MM.1S (cell line): ENCODE results near the gene MYH7.

Experiments used
- DNase-seq: peaks from one replicate; pipeline ENCODE4 v3.0.0-alpha.2; 2015
- H2AFZ ChIP-seq: fragments of 300-600 bp; sonication (generic); 2 replicates; pipeline ENCODE4 v1.6.0; 2016; ENCODE audit warnings: antibody characterized with exemption, low read length
- H3F3A ChIP-seq: fragments of 300-600 bp; sonication (generic); 2 replicates; pipeline ENCODE4 v1.6.1; 2016; ENCODE audit warnings: mild to moderate bottlenecking, antibody characterized with exemption, low read length, moderate library complexity, mixed read lengths; ENCODE audit not compliant: insufficient read depth
- H3K27ac ChIP-seq: fragments of 300-600 bp; sonication (generic); 2 replicates; pipeline ENCODE4 v1.5.1; 2016; ENCODE audit warnings: mild to moderate bottlenecking, low read length
- H3K27me3 ChIP-seq: fragments of 300-600 bp; sonication (generic); replicated peaks from 2 replicates; pipeline ENCODE4 v1.6.0; 2016; ENCODE audit warnings: low read length; ENCODE audit not compliant: insufficient read depth
- H3K36me3 ChIP-seq: fragments of 300-600 bp; sonication (generic); replicated peaks from 2 replicates; pipeline ENCODE4 v1.6.1; 2016; ENCODE audit warnings: mild to moderate bottlenecking, low read length, mixed read lengths; ENCODE audit not compliant: insufficient read depth
- H3K4me1 ChIP-seq: fragments of 300-600 bp; sonication (generic); 2 replicates; pipeline ENCODE4 v1.6.1; 2016; ENCODE audit warnings: low read length, mixed read lengths
- H3K4me2 ChIP-seq: fragments of 300-600 bp; sonication (generic); 2 replicates; pipeline ENCODE4 v1.6.0; 2016; ENCODE audit warnings: low read depth, low read length
- H3K4me3 ChIP-seq: fragments of 300-600 bp; sonication (generic); 2 replicates; pipeline ENCODE4 v1.5.1; 2016; ENCODE audit warnings: low read length, mixed read lengths
- H3K79me2 ChIP-seq: fragments of 300-600 bp; sonication (generic); 2 replicates; pipeline ENCODE4 v1.6.1; 2016; ENCODE audit warnings: mixed run types, low read length, mixed read lengths
- H3K9ac ChIP-seq: fragments of 300-600 bp; sonication (generic); 2 replicates; pipeline ENCODE4 v1.6.1; 2016; ENCODE audit warnings: low read length, mixed read lengths
- H3K9me2 ChIP-seq: fragments of 300-600 bp; sonication (generic); replicated peaks from 2 replicates; pipeline ENCODE4 v1.6.1; 2016; ENCODE audit warnings: mild to moderate bottlenecking, low read length, mixed read lengths; ENCODE audit not compliant: insufficient read depth
- H3K9me3 ChIP-seq: fragments of 300-600 bp; sonication (generic); replicated peaks from 2 replicates; pipeline ENCODE4 v1.6.1; 2016; ENCODE audit warnings: mild to moderate bottlenecking, low read length, mixed read lengths; ENCODE audit not compliant: insufficient read depth
- H4K20me1 ChIP-seq: fragments of 300-600 bp; sonication (generic); 2 replicates; pipeline ENCODE4 v1.6.1; 2016; ENCODE audit warnings: mild to moderate bottlenecking, low read length, moderate library complexity, mixed read lengths; ENCODE audit not compliant: insufficient read depth
- EZH2 ChIP-seq: fragments of 300-600 bp; sonication (generic); optimal IDR thresholded peaks from 2 replicates; pipeline ENCODE3; 2017; ENCODE audit warnings: low read depth, mild to moderate bottlenecking, antibody characterized with exemption, low read length, mixed read lengths
- EZH2phosphoT487 ChIP-seq: fragments of 300-600 bp; sonication (generic); IDR thresholded peaks from 2 replicates; pipeline ENCODE4 v1.6.1; 2018; ENCODE audit warnings: antibody characterized with exemption, low read length
- TF ChIP-seq, protein P1 (sequence below): fragments of 300-600 bp; sonication (generic); IDR thresholded peaks from 2 replicates; pipeline ENCODE4 v1.5.1; 2016; ENCODE audit warnings: antibody characterized with exemption, low read length, mixed read lengths

MYH7 gene

GRCh38 chr14:23371865-23372264, 63.6 kb downstream of the MYH7 start:
- Histone ChIP-seq H3K36me3 (no peaks in the 10 kb centered on the region), H3K9ac (no peak overlapping the region), H3K27ac (no peak overlapping the region), H4K20me1 (no peaks in the 10 kb centered on the region), H3K4me2 (no peak overlapping the region), H2AFZ (no peak overlapping the region), H3K4me3 (no peak overlapping the region), H3K79me2 (no peaks in the 10 kb centered on the region), H3K4me1 (no peaks in the 10 kb centered on the region), H3K9me3 (no peaks in the 10 kb centered on the region), H3K27me3 (no peaks in the 10 kb centered on the region), H3K9me2 (no peaks in the 10 kb centered on the region), H3F3A (no peaks in the 10 kb centered on the region)
- DNase-seq: no peak
- TF ChIP-seq, protein P1, sequence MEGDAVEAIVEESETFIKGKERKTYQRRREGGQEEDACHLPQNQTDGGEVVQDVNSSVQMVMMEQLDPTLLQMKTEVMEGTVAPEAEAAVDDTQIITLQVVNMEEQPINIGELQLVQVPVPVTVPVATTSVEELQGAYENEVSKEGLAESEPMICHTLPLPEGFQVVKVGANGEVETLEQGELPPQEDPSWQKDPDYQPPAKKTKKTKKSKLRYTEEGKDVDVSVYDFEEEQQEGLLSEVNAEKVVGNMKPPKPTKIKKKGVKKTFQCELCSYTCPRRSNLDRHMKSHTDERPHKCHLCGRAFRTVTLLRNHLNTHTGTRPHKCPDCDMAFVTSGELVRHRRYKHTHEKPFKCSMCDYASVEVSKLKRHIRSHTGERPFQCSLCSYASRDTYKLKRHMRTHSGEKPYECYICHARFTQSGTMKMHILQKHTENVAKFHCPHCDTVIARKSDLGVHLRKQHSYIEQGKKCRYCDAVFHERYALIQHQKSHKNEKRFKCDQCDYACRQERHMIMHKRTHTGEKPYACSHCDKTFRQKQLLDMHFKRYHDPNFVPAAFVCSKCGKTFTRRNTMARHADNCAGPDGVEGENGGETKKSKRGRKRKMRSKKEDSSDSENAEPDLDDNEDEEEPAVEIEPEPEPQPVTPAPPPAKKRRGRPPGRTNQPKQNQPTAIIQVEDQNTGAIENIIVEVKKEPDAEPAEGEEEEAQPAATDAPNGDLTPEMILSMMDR: no peak
- no peak for TF ChIP-seq EZH2
- TF ChIP-seq EZH2phosphoT487: no peak

DNA sequence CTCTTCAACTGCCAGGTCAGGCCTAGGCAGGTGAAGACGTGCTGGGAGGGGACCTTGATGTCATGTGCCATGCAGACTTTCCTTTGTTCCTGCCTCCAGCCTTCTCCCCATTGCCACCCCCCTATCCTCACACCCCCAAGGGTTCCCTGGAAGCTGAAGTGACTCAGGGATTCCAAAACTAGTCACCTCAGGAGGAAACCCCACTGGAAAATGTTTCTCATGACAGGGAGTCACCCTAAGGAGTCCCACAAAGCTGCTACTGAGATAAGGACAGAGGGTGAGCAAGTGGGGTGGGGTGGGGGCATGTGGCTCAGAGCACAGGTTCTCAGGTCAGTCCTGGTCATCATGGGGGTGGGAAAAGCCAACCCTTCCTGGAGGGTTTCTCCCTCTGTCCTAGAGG, 65.2 kb downstream of the MYH7 start:
- Histone ChIP-seq H2AFZ (no peak overlapping the region), H3K4me2 (no peak overlapping the region), H3K4me1 (no peaks in the 10 kb centered on the region), H3K79me2 (no peaks in the 10 kb centered on the region), H3K27ac (no peak overlapping the region), H4K20me1 (no peaks in the 10 kb centered on the region), H3K9ac (no peak overlapping the region), H3K36me3 (no peaks in the 10 kb centered on the region), H3K9me2 (no peaks in the 10 kb centered on the region), H3K4me3 (no peak overlapping the region), H3K9me3 (no peaks in the 10 kb centered on the region), H3F3A (no peaks in the 10 kb centered on the region), H3K27me3 (no peaks in the 10 kb centered on the region)
- DNase-seq: no peak
- TF ChIP-seq EZH2phosphoT487 (no peak), EZH2 (no peak)
- TF ChIP-seq, protein P1: no peak

DNA sequence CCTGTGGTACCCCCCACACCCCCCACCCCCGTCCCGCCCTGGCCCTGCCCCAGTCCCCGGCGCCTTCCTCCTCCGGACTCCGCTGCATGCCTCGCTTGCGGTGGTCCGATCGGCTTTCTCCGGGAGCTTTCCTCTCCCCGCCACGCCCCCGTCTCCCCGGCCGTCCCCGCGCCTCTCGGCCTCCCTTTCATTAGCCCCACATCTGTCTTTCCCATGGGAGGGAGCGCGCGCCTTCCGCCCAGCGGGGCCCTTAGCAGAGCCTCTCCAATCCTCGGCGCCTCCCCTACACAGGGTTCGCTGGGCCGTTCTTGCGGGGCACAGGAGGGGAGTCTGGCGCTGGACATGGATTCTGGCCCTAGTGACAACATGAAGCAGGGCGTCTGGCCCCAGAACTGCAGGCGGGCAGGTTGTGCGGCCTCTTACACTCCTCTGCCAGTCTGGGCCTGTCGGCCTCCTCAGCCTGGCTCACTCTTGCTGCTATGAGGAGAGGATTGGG, 69.0 kb downstream of the MYH7 start:
- H3K4me3 ChIP-seq: no peak overlapping the region
- H3K4me2 ChIP-seq: no peak overlapping the region
- no peaks in the 10 kb centered on the region for H3F3A ChIP-seq
- H3K9ac ChIP-seq: no peak overlapping the region
- H2AFZ ChIP-seq: no peak overlapping the region
- TF ChIP-seq EZH2 (no peak), EZH2phosphoT487 (no peak)
- TF ChIP-seq, protein P1: no peak
- no peaks in the 10 kb centered on the region for H4K20me1 ChIP-seq
- DNase-seq: no peak
- H3K27me3 ChIP-seq: peaks cover 7% of the 10 kb centered on the region
- no peaks in the 10 kb centered on the region for H3K9me2 ChIP-seq
- no peaks in the 10 kb centered on the region for H3K36me3 ChIP-seq
- no peaks in the 10 kb centered on the region for H3K4me1 ChIP-seq
- no peaks in the 10 kb centered on the region for H3K79me2 ChIP-seq
- no peak overlapping the region for H3K27ac ChIP-seq
- no peaks in the 10 kb centered on the region for H3K9me3 ChIP-seq
